ENCODE results near the gene TTC28. TPM values are rescaled to one million over a fixed set of nuclear protein-coding genes. Genes with fewer than 3 reads are reported as not detected.

Gene TTC28
- total RNA-seq, 1 experiment from 2014 or later: 0.12 TPM

- Histone ChIP-seq H3K4me3 (replicated peaks in 1 of 2; ENCODE audit: low read depth in 1 of 2, low read length in 2 of 2) (no peak overlapping the region), H3K27me3 (ENCODE audit: insufficient read depth, low read length) (peaks cover 86% of the 10 kb centered on the region), H3K9me3 (ENCODE audit: control insufficient read depth in 1 of 2, insufficient read depth in 1 of 2, low read depth in 1 of 2, low read length in 2 of 2) (no peaks in the 10 kb centered on the region), H3K9me2 (ENCODE audit: insufficient read depth) (no peaks in the 10 kb centered on the region), H3K79me2 (ENCODE audit: insufficient read depth, low read length) (no peaks in the 10 kb centered on the region), H2AFZ (ENCODE audit: low read depth, low read length, poor library complexity, severe bottlenecking) (no peak overlapping the region), H3K4me1 (ENCODE audit: control insufficient read depth in 1 of 2, insufficient read depth in 2 of 2, low read length in 2 of 2) (no peaks in the 10 kb centered on the region), H4K20me1 (ENCODE audit: insufficient read depth) (no peaks in the 10 kb centered on the region), H3K9ac (ENCODE audit: low read length) (no peak overlapping the region), H3K27ac (ENCODE audit: low read depth, low read length) (no peak overlapping the region), H3K4me2 (ENCODE audit: low read length) (no peak overlapping the region), H3K36me3 (ENCODE audit: control insufficient read depth in 1 of 2, insufficient read depth in 2 of 2, low read length in 2 of 2) (no peaks in the 10 kb centered on the region)
- DNase-seq (ENCODE audit: low read depth, low spot score): no peak
- ATAC-seq: no peak
- CTCF ChIA-PET: no interaction called here
- RAD21 ChIA-PET (ENCODE audit: low non-redundant PET in 1 of 2, low total read pairs in 2 of 2, uncharacterized antibody in 2 of 2, unreplicated experiment in 2 of 2): no interaction called here
- BruUV-seq (replicated peaks): no TSS peak
- POLR2A ChIA-PET: no interaction called here
- intact Hi-C loops (cut with micrococcal nuclease): no loop called here
- TF ChIP-seq CEBPB (IDR thresholded peaks at IDR 0.05; ENCODE audit: low read depth): no peak
- TF ChIP-seq FOSL1 (IDR thresholded peaks at IDR 0.05; ENCODE audit: low read depth): no peak
- TF ChIP-seq ZNF274 (IDR thresholded peaks at IDR 0.05; ENCODE audit: low read depth, low read length): no peak
- TF ChIP-seq EZH2phosphoT487 (IDR thresholded peaks at IDR 0.05; ENCODE audit: borderline replicate concordance): no peak
- no peak for TF ChIP-seq JUND (IDR thresholded peaks at IDR 0.05)
- TF ChIP-seq POLR2A (IDR thresholded peaks at IDR 0.05; ENCODE audit: borderline replicate concordance, extremely low read depth, insufficient read depth, insufficient read length): no peak
- no peak for TF ChIP-seq ELF1 (IDR thresholded peaks at IDR 0.05; ENCODE audit: borderline replicate concordance, low read depth)
- no peak for TF ChIP-seq TCF7L2 (IDR thresholded peaks at IDR 0.05; ENCODE audit: borderline replicate concordance, extremely low read depth, insufficient read depth, insufficient read length)
- no peak for TF ChIP-seq EGR1 (IDR thresholded peaks at IDR 0.05; ENCODE audit: low read depth)
- TF ChIP-seq ZFX (IDR thresholded peaks at IDR 0.05): no peak
- no peak for TF ChIP-seq CTCF (IDR thresholded peaks at IDR 0.05 in 2 of 3, conservative IDR thresholded peaks at IDR 0.05 in 1 of 3; ENCODE audit: borderline replicate concordance in 1 of 3, insufficient read depth in 1 of 3, low read depth in 2 of 3, low read length in 2 of 3)
- no peak for TF ChIP-seq RAD21 (IDR thresholded peaks at IDR 0.05; ENCODE audit: low read depth)
- no peak for TF ChIP-seq ATF3 (IDR thresholded peaks at IDR 0.05)
- no peak for TF ChIP-seq REST (IDR thresholded peaks at IDR 0.05; ENCODE audit: low read depth)
- TF ChIP-seq ZBTB33 (IDR thresholded peaks at IDR 0.05; ENCODE audit: extremely low read depth, insufficient replicate concordance, low read length): no peak
- TF ChIP-seq EZH2 (IDR thresholded peaks at IDR 0.05): no peak
- no peak for TF ChIP-seq YY1 (IDR thresholded peaks at IDR 0.05; ENCODE audit: extremely low read depth, insufficient replicate concordance, low read depth, low read length)
- TF ChIP-seq POLR2AphosphoS5 (IDR thresholded peaks at IDR 0.05; ENCODE audit: low read depth, low read length): no peak
Observed at GRCh38 chr22:28241656-28242290, 437.9 kb downstream of the TTC28 start.
